ENCODE data around the gene PCNX1. TPM values are rescaled to one million over a fixed set of nuclear protein-coding genes. Genes with fewer than 3 reads are reported as not detected.

The PCNX1 gene
- polyA plus RNA-seq, 3 donors, result 7.3 to 26.7 (median 8.1) TPM

DNA sequence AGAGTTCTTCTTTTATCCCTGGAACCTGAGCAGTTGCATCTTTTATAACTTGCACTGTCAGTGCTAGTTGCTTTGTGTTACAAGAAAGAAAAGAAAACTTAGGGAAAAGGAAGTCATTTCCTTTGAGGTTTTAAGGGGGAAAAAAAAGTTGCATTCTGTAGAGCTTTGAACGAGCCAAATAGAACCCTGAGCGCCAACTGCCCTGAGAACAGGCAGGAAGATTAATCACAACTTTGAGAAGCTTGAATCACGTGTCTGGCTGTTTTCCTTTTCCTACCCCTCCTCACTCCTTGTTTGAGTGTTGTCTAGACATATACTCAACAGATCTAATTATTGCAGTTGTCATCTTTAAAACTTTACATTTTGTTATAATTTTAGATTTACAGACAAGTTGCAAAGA lies 12.5 kb downstream of the PCNX1 start:
- Histone ChIP-seq H3K9me3 (replicated peaks in 1 of 2; ENCODE audit: control insufficient read depth in 1 of 2, insufficient read depth in 1 of 2, low read length in 2 of 2) (no peaks in the 10 kb centered on the region), H3K27ac (ENCODE audit: low read depth in 1 of 2, low read length in 2 of 2) (peak overlapping the region in 1 of 2 donors; percentile 49), H3K4me2 (replicated peaks; ENCODE audit: extremely low read depth, low read length, poor library complexity, severe bottlenecking) (peak overlapping the region; percentile 28), H2AFZ (ENCODE audit: insufficient read depth, low read depth, low read length, poor library complexity, severe bottlenecking) (no peak overlapping the region), H3K4me1 (ENCODE audit: control insufficient read depth in 1 of 2, insufficient read depth in 2 of 2, low read length in 2 of 2) (peaks cover 31 to 45% of the 10 kb centered on the region in 2 donors), H3K36me3 (replicated peaks in 1 of 2; ENCODE audit: control insufficient read depth in 1 of 2, insufficient read depth in 2 of 2, low read length in 2 of 2) (peaks cover 0 to 11% of the 10 kb centered on the region in 2 donors), H4K20me1 (ENCODE audit: insufficient read depth, low read length) (peaks cover 99% of the 10 kb centered on the region), H3K27me3 (ENCODE audit: control insufficient read depth in 2 of 2, insufficient read depth in 2 of 2, low read length in 2 of 2) (no peaks in the 10 kb centered on the region), H3K79me2 (ENCODE audit: insufficient read depth, low read length) (peaks cover 100% of the 10 kb centered on the region), H3K4me3 (replicated peaks in 1 of 3; ENCODE audit: low read depth in 2 of 3, low read length in 3 of 3) (no peak overlapping the region), H3K9ac (ENCODE audit: insufficient read depth, low read length, poor library complexity, severe bottlenecking) (no peak overlapping the region)
- Mint-ChIP-seq H3K36me3 (peaks cover 8 to 9% of the 10 kb centered on the region in 2 donors), H3K4me3 (no peak overlapping the region), H3K9me3 (no peaks in the 10 kb centered on the region), H3K27ac (peak overlapping the region in 5 of 7 donors; percentile 18 to 81 (median 56)), H3K4me1 (peaks cover 65% of the 10 kb centered on the region), H3K27me3 (ENCODE audit: low read depth in 3 of 3) (no peaks in the 10 kb centered on the region)
- no CpG with 5 or more reads among the region's 3 CpGs for WGBS (ENCODE audit: insufficient coverage)
- TF ChIP-seq, protein P1, sequence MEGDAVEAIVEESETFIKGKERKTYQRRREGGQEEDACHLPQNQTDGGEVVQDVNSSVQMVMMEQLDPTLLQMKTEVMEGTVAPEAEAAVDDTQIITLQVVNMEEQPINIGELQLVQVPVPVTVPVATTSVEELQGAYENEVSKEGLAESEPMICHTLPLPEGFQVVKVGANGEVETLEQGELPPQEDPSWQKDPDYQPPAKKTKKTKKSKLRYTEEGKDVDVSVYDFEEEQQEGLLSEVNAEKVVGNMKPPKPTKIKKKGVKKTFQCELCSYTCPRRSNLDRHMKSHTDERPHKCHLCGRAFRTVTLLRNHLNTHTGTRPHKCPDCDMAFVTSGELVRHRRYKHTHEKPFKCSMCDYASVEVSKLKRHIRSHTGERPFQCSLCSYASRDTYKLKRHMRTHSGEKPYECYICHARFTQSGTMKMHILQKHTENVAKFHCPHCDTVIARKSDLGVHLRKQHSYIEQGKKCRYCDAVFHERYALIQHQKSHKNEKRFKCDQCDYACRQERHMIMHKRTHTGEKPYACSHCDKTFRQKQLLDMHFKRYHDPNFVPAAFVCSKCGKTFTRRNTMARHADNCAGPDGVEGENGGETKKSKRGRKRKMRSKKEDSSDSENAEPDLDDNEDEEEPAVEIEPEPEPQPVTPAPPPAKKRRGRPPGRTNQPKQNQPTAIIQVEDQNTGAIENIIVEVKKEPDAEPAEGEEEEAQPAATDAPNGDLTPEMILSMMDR (IDR thresholded peaks at IDR 0.05), result no peak
- DNase-seq, result peak in 2 of 3 donors; percentile 21 to 46
- intact Hi-C loops (cut with micrococcal nuclease), result loop anchor here in 1 of 2 donors (10.0 kb wide), 1 partner anchor 45 kb away; no protein-coding TSS in a partner anchor

DNA sequence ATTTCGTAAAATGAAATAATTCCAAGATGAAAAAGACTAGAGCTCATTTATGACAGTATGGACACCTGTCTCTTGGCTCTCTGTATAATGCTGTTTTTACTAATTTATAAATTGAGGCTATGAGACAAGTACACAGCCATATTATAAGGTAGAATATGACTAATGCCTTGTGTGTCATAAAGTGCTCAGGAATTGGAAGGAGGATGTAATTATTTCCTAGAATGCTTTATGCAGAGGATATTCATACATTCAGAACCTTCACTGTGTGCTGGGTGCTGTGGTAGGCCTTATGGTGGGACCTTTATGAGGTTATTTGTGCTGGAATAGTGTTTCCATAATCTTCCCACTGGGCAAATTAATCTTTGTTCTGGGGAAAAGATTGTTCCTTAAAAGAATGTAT lies 13.3 kb downstream of the PCNX1 start:
- H3K4me3 Mint-ChIP-seq, result no peak overlapping the region
- H3K36me3 ChIP-seq (replicated peaks in 1 of 2; ENCODE audit: control insufficient read depth in 1 of 2, insufficient read depth in 2 of 2, low read length in 2 of 2), result peaks cover 0 to 11% of the 10 kb centered on the region in 2 donors
- H2AFZ ChIP-seq (ENCODE audit: insufficient read depth, low read depth, low read length, poor library complexity, severe bottlenecking), result no peak overlapping the region
- intact Hi-C loops (cut with micrococcal nuclease), result loop anchor here in 1 of 2 donors (10.0 kb wide), 1 partner anchor 46 kb away; no protein-coding TSS in a partner anchor
- no peak overlapping the region for H3K4me3 ChIP-seq (replicated peaks in 1 of 3; ENCODE audit: low read depth in 2 of 3, low read length in 3 of 3)
- no peak overlapping the region for H3K9ac ChIP-seq (ENCODE audit: insufficient read depth, low read length, poor library complexity, severe bottlenecking)
- no peak overlapping the region for H3K4me2 ChIP-seq (replicated peaks; ENCODE audit: extremely low read depth, low read length, poor library complexity, severe bottlenecking)
- no peaks in the 10 kb centered on the region for H3K9me3 Mint-ChIP-seq
- H3K27ac ChIP-seq (ENCODE audit: low read depth in 1 of 2, low read length in 2 of 2), result peak overlapping the region in 1 of 2 donors; percentile 49
- no peaks in the 10 kb centered on the region for H3K27me3 ChIP-seq (ENCODE audit: control insufficient read depth in 2 of 2, insufficient read depth in 2 of 2, low read length in 2 of 2)
- H3K27ac Mint-ChIP-seq, result peak overlapping the region in 2 of 7 donors; percentile 56 to 61
- no CpG with 5 or more reads among the region's 1 CpG for WGBS (ENCODE audit: insufficient coverage)
- H3K79me2 ChIP-seq (ENCODE audit: insufficient read depth, low read length), result peaks cover 100% of the 10 kb centered on the region
- H4K20me1 ChIP-seq (ENCODE audit: insufficient read depth, low read length), result peaks cover 99% of the 10 kb centered on the region
- DNase-seq, result peak in 1 of 3 donors; percentile 13
- H3K4me1 Mint-ChIP-seq, result peaks cover 60% of the 10 kb centered on the region
- peaks cover 8 to 9% of the 10 kb centered on the region in 2 donors for H3K36me3 Mint-ChIP-seq
- H3K27me3 Mint-ChIP-seq (ENCODE audit: low read depth in 3 of 3), result no peaks in the 10 kb centered on the region
- TF ChIP-seq, protein P1 (IDR thresholded peaks at IDR 0.05), result no peak
- H3K9me3 ChIP-seq (replicated peaks in 1 of 2; ENCODE audit: control insufficient read depth in 1 of 2, insufficient read depth in 1 of 2, low read length in 2 of 2), result no peaks in the 10 kb centered on the region
- H3K4me1 ChIP-seq (ENCODE audit: control insufficient read depth in 1 of 2, insufficient read depth in 2 of 2, low read length in 2 of 2), result peaks cover 31 to 37% of the 10 kb centered on the region in 2 donors

Data from CD14-positive monocyte (primary cell).